GM18502 (cell line): ENCODE measurements around the gene USP40.
A peak's percentile ranks its signal among the peaks of the same experiment; 100 is the strongest.

Experiments
- ATAC-seq: cut with Tn5 transposase; IDR thresholded peaks from one replicate; pipeline ENCODE4 v1.9.1; 2021; ENCODE audit warnings: mild to moderate bottlenecking; ENCODE audit not compliant: unreplicated experiment, poor library complexity

USP40 gene

GRCh38 chr2:233563663-233564430 is 2.7 kb downstream of the USP40 start:
- ATAC-seq = peak; percentile 64

GRCh38 chr2:233556881-233557736 is 9.5 kb downstream of the USP40 start:
- ATAC-seq = peak; percentile 48

- no peak for ATAC-seq
These were observed 13.2 kb downstream of the USP40 start for GRCh38 chr2:233553366-233553765.

GRCh38 chr2:233551491-233551890 is 15.1 kb downstream of the USP40 start:
- no peak for ATAC-seq

DNA sequence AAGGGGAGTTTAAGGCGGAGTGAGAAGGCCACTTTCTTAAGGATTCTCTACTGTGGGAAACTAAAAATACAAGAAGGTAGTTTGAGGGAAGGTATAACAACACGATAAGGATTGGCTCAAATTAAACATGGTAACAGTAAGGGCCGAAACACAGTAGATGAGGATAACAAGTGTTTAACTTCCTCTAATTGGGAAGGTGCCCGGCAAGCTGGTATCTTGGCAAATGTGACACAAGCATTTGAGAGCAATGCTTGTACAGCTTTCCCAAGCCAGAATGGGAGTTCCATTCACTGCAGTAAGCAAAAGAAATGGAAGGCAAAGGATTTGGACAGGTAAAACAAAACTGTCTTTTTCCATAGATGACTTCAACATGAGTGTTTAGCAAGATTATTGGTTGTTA is 19.8 kb downstream of the USP40 start:
- no peak for ATAC-seq

GRCh38 chr2:233546101-233546500 is 20.5 kb downstream of the USP40 start:
- ATAC-seq = no peak

DNA sequence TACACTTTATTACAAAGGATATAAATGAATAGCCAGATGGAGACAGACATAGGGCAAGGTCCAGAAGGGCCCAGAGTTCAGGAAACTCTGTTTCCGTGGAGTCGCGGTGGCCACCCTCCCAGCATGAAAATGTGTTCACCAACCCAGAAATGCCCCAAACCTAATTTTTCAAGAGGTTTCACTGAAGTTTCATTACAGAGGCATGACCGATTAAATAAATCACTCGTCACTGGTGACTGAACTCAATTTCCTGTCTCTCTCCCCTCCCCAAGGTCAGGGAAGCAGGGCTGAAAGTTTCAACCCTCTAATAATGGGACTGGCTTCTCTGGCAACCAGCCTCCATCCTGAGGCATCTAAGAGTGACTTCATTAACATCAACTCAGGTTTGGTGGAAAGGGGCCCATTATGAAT is 22.4 kb downstream of the USP40 start:
- no peak for ATAC-seq

- no peak for ATAC-seq
These were observed 24.1 kb downstream of the USP40 start for GRCh38 chr2:233542507-233542906.

DNA sequence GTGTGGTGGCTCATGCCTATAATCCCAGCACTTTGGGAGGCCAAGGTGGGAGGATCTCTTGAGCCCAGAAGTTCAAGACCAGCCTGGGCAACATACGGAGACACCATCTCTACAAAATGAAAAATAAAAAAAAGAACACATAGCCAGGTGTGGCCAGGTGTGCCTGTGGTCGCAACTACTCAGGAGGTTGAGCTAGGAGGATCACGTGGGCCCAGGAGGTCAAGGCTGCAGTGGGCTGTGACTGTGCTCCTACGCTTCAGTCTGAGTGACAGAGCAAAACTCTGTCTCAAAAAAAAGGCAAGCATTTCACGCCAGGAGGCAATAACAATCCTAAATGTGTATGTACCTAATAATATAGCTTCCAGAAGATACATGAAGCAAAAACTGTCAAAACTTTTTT is 27.8 kb downstream of the USP40 start:
- no peak for ATAC-seq

DNA sequence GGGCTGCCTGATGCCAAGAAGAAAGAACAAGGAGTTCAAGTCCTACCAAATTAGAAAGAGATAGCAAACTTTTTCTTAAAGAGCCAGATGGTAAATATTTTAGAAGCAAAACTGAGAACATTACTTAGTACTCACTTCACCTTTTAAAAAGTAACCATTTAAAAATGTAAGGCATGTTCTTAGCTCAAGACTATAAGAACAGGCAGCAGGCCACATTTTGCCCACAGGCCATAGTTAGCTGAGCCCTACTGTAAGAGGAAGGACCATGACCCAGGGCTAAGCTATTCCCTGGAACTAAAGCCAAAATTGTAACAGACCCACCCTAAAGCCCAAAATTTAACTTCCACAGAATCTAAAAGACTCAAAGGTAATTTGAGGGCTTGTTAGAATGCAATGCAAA is 31.3 kb downstream of the USP40 start:
- no peak for ATAC-seq

DNA sequence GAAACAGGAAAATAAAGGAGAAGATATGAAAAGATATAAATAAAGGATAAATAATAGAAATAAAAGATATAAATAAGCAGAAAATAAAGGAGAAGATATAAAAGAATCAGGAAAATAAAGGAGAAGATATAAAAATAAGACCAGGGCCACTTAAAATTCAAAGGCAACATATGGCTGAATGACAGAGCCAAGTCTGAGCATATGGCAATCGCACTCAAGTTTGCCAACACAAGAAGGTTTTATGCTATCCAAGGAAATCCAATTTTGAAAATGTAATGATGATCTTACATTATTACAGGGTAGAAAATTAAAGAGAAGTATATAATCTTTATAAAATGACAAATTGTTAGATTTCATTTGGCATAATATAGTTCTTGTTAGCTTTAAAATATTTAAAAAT is 33.6 kb downstream of the USP40 start:
- no peak for ATAC-seq

- ATAC-seq = no peak
These were observed 34.6 kb downstream of the USP40 start for GRCh38 chr2:233531955-233532354.

DNA sequence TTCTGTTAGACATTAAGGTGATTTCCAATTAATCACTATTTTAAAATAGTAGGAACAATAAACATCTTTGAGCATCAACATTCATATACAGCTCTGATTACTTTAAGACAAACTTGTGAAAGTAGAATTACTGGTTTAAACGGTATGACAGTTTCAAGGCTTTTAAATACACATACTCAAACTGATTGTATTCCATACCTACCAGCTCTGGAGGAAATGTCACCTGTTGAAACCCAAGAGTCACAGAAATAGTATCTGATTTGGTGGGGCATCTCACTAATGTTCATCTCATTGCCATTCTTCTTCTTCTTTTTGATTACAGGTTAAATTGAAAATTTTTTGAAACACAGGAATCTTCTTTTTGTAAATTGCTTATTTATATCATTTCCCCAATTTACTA is 36.2 kb downstream of the USP40 start:
- ATAC-seq = no peak

DNA sequence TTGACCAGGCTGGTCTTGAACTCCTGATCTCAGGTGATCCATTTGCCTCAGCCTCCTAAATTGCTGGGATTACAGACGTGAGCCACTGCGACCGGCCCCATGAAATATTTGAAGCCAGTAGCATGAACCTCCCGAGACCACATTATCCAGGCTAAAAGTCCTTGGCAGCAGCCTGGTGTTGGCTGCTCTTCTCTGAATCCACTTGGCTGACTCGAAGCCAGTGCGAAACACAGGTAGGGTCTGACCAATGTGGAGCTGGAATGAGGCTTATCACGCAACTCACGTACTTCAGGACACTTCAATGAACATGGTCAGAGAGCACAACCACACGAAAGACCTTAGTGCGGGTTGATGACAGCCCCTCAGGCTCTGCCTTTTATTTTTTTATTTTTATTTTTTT is 38.4 kb downstream of the USP40 start:
- no peak for ATAC-seq

GRCh38 chr2:233525791-233526190 is 40.8 kb downstream of the USP40 start:
- ATAC-seq = no peak

DNA sequence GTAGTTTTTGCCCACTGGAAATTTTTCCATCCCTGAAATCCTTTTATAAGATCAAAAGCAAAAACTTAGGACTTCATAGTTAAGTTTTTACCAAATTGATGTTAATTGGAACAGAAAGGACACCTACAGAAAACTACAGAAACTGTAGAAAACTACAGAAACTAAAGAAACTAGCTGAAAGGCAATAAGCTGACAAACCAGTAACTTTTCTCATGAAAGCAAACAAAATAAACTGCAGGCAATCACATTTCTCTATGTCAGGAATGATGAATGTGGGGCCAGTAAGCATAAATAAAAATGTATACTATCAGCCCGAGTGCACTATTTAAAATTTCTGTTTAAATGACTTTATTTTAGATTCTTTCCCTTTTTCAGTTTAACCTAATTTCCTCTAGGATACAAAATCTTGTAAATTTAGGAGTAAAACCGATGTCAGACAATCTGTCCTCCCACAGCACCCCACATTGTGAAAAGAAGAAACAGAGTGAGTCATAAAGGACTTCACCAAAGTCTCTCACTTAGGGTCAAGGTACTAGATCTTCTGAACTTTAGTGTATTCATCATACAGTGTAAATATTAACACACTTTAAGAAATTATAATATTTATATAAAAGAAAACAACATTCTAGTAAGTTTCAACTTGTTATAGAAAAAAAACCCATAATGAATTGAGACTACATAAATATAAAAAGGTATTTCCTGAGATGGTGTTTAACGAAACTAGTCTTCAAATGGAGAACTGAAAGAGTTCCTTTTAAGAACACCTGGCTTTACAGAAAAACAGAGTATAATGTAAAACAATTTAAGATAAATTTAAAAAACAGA is 46.6 kb downstream of the USP40 start:
- peak; percentile 95 for ATAC-seq

- peak; percentile 53 for ATAC-seq
These were observed 52.5 kb downstream of the USP40 start for GRCh38 chr2:233513953-233514655.

DNA sequence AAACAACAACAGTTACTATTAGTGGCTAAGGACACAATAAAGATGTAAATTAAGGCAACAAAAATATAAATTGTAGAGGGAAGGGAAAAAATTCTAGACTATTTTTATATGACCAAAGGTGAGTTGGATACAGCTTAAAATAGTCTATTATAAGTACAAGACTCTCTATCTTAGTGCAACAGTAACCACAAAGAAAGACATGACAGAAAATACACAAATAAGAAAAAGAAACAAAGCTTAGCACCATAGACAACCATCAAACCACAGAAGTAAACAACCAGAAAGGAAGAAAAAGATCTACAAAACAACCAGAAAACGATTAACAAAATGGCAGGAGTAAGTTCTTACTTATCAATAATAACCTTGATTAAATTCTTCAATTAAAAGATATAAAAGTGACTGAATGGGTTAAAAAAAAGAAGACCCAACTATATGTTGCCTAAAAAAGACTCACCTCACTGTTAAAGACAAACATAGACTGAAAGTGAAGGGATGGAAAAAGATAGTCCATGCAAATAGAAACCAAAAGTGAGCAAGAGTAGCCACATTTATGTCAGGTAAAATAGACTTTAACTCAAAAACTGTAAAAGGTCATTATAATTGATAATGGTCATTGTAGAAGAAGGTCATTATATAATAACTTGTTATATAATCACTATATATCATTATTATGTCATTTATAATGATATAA is 62.5 kb downstream of the USP40 start:
- ATAC-seq = no peak

DNA sequence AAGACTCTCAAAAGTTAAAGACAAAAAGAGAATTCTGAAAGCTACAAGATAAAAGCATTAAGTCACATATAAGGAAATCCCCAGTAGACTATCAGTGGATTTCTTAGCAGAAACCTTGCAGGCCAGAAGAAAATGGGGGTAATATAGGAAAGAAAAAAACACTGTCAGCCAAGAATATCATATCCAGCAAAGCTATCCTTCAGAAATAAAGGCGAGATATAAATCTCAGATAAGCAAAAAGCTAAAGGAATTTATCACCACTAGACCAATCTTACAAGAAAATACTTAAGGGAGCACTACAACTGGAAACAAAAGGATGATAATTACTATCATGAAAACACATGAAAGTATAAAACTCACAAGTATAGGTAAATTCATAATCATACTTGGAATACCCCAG is 63.1 kb downstream of the USP40 start:
- ATAC-seq = no peak
